ENCODE data around the gene RPL18.

RPL18 gene

DNA sequence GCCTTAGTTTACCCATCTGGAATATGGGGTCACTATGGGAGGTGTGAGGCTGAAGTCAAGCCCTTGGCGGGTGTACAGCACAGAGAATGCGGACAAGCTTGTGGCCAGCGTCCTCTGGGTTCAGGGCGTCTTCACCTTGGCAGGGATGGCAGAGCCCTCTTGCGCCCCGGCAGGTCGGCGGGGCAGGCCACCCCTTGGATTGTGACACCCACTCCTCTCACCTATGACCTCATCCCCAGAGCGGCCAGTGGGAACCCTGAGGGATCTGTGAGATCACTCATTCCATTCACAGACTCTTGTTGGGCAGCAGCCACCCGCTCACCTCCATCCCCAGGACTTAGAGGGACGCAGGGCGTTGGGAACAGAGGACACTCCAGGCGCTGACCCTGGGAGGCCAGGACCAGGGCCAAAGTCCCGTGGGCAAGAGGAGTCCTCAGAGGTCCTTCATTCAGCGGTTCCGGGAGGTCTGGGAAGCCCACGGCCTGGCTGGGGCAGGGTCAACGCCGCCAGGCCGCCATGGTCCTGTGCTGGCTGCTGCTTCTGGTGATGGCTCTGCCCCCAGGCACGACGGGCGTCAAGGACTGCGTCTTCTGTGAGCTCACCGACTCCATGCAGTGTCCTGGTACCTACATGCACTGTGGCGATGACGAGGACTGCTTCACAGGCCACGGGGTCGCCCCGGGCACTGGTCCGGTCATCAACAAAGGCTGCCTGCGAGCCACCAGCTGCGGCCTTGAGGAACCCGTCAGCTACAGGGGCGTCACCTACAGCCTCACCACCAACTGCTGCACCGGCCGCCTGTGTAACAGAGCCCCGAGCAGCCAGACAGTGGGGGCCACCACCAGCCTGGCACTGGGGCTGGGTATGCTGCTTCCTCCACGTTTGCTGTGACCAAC, 12.3 kb downstream of the RPL18 start, which contains the start of gene SPACA4:
SPACA4 (plus strand) TSS at position 280 of the 896 bp plus-strand sequence; CDS start at position 517, 237 bp downstream.
- H3K27ac ChIP-seq (ENCODE audit: extremely low read depth, low read depth, low read length): no peak within 1 kb of the TSS
- ChIA-PET CTCF (interaction anchor here (0.6 to 5.3 kb wide), 5 partner anchors 17 to 340 kb away, joined by 3 to 51 read pairs (median 5); no protein-coding TSS in a partner anchor), POLR2A (interaction anchor here (0.7 to 5.2 kb wide), 2 partner anchors 12 to 345 kb away, joined by 3 to 60 read pairs; partner anchors contain the start of genes RPL18 and SPHK2)

DNA sequence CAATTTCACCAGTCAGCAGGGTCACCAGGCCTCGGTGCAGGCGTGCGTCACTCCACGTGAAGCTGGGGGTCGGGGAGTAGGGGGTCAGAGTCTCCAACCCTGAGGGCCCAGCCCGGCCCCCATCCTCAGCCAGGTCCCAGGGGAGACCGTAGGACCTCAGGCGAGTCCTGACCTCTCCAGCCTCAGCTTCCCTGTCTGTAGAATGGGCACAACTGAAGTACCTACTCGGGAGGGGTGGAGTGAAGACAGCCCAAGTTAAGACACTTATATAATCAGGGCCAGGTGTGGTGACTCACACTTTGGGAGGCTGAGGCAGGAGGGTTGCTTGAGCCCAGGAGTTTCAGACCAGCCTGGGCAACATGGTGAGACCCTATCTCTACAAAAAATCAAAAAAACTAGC, 15.1 kb downstream of the RPL18 start:
- ChIA-PET POLR2A (no interaction called here), CTCF (no interaction called here)
- H3K4me3 ChIP-seq (ENCODE audit: low read depth, low read length): no peak overlapping the region
- no peaks in the 10 kb centered on the region; the same call in 1 of the 2 replicates for H3K4me1 ChIP-seq (ENCODE audit: control insufficient read depth, insufficient read depth, low read length)
- TF ChIP-seq ZNF521 (tag by site-specific recombination; IDR thresholded peaks at IDR 0.05) (no peak), ZNF274 (IDR thresholded peaks at IDR 0.05; ENCODE audit: low read length) (no peak), ZNF274 (tag by site-specific recombination; IDR thresholded peaks at IDR 0.05; ENCODE audit: borderline replicate concordance) (no peak), KLF8 (tag by site-specific recombination; IDR thresholded peaks at IDR 0.05) (peak; percentile 26; the same call in 1 of the 2 replicates), ZNF664 (tag by site-specific recombination; IDR thresholded peaks at IDR 0.05) (no peak), ZNF121 (tag by site-specific recombination; IDR thresholded peaks at IDR 0.05) (peak; percentile 23; the same call in 1 of the 2 replicates)
- TF ChIP-seq, protein P1, sequence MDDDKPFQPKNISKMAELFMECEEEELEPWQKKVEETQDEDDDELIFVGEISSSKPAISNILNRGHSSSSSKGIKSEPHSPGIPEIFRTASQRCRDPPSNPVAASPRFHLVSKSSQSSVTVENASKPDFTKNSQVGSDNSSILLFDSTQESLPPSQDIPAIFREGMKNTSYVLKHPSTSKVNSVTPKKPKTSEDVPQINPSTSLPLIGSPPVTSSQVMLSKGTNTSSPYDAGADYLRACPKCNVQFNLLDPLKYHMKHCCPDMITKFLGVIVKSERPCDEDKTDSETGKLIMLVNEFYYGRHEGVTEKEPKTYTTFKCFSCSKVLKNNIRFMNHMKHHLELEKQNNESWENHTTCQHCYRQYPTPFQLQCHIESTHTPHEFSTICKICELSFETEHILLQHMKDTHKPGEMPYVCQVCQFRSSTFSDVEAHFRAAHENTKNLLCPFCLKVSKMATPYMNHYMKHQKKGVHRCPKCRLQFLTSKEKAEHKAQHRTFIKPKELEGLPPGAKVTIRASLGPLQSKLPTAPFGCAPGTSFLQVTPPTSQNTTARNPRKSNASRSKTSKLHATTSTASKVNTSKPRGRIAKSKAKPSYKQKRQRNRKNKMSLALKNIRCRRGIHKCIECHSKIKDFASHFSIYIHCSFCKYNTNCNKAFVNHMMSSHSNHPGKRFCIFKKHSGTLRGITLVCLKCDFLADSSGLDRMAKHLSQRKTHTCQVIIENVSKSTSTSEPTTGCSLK (tag by site-specific recombination; IDR thresholded peaks at IDR 0.05): no peak
- H3K27ac ChIP-seq (ENCODE audit: extremely low read depth, low read depth, low read length): no peak overlapping the region
- H3K9me3 ChIP-seq (ENCODE audit: control insufficient read depth, insufficient read depth, low read depth, low read length): no peaks in the 10 kb centered on the region
- H3K36me3 ChIP-seq (ENCODE audit: control insufficient read depth in 2 of 2, insufficient read depth in 1 of 2, low read length in 2 of 2): no peaks in the 10 kb centered on the region

More for the DNA sequence above, 12.3 kb downstream of the RPL18 start, which contains the start of gene SPACA4:
- H3K4me1 ChIP-seq (ENCODE audit: control insufficient read depth, insufficient read depth, low read length): no peaks in the 10 kb centered on the region; the same call in 1 of the 2 replicates
- H3K9me3 ChIP-seq (ENCODE audit: control insufficient read depth, insufficient read depth, low read depth, low read length): no peaks in the 10 kb centered on the region
- H3K36me3 ChIP-seq (ENCODE audit: control insufficient read depth in 2 of 2, insufficient read depth in 1 of 2, low read length in 2 of 2): no peaks in the 10 kb centered on the region
- no peak for TF ChIP-seq SCRT2 (tag by site-specific recombination; IDR thresholded peaks at IDR 0.05)
- TF ChIP-seq YY2 (tag by site-specific recombination; IDR thresholded peaks at IDR 0.05): no peak
- no peak within 1 kb of the TSS for H3K4me3 ChIP-seq (ENCODE audit: low read depth, low read length)

DNA sequence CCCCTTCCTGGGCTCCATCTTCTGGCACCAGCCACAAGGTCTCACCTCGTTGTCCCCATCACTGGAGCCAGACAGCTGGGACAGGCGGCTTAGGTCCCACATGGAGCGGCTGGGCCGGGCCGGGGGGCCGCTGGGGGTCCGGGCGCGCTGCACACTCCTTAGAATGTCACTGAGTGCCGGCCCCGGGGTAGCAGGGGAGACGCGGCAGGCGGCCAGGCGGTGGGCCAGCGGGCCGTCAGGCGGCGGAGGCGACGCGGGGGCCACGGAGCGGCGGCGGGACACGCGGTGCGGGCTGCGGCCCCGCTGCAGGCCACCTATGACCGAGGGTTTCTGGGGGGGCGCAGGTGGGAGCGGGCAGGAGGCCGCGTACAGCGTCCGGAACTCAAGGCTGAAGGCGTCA, 15.5 kb downstream of the RPL18 start:
- no peaks in the 10 kb centered on the region for H3K9me3 ChIP-seq (ENCODE audit: control insufficient read depth, insufficient read depth, low read depth, low read length)
- ChIA-PET CTCF (no interaction called here), POLR2A (no interaction called here)
- H3K4me3 ChIP-seq (ENCODE audit: low read depth, low read length): no peak overlapping the region
- H3K36me3 ChIP-seq (ENCODE audit: control insufficient read depth in 2 of 2, insufficient read depth in 1 of 2, low read length in 2 of 2): no peaks in the 10 kb centered on the region
- H3K27ac ChIP-seq (ENCODE audit: extremely low read depth, low read depth, low read length): no peak overlapping the region
- H3K4me1 ChIP-seq (ENCODE audit: control insufficient read depth, insufficient read depth, low read length): no peaks in the 10 kb centered on the region
- no peak for TF ChIP-seq ZBTB20 (tag by site-specific recombination; IDR thresholded peaks at IDR 0.05)
- TF ChIP-seq ZNF324 (tag by site-specific recombination; IDR thresholded peaks at IDR 0.05): no peak
- no peak for TF ChIP-seq ZNF501 (tag by site-specific recombination; IDR thresholded peaks at IDR 0.05)
- no peak for TF ChIP-seq ZNF133 (tag by site-specific recombination; IDR thresholded peaks at IDR 0.05)
- no peak for TF ChIP-seq ZNF585B (tag by site-specific recombination; IDR thresholded peaks at IDR 0.05)
- TF ChIP-seq ZNF626 (tag by site-specific recombination; IDR thresholded peaks at IDR 0.05): no peak
- no peak for TF ChIP-seq ZNF157 (tag by site-specific recombination; IDR thresholded peaks at IDR 0.05)
- TF ChIP-seq, protein P2, sequence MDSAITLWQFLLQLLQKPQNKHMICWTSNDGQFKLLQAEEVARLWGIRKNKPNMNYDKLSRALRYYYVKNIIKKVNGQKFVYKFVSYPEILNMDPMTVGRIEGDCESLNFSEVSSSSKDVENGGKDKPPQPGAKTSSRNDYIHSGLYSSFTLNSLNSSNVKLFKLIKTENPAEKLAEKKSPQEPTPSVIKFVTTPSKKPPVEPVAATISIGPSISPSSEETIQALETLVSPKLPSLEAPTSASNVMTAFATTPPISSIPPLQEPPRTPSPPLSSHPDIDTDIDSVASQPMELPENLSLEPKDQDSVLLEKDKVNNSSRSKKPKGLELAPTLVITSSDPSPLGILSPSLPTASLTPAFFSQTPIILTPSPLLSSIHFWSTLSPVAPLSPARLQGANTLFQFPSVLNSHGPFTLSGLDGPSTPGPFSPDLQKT (IDR thresholded peaks at IDR 0.05; ENCODE audit: borderline replicate concordance, low read depth, low read length): no peak
- TF ChIP-seq, protein P3, sequence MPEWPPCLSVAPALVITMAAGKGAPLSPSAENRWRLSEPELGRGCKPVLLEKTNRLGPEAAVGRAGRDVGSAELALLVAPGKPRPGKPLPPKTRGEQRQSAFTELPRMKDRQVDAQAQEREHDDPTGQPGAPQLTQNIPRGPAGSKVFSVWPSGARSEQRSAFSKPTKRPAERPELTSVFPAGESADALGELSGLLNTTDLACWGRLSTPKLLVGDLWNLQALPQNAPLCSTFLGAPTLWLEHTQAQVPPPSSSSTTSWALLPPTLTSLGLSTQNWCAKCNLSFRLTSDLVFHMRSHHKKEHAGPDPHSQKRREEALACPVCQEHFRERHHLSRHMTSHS (tag by site-specific recombination; IDR thresholded peaks at IDR 0.05): no peak
- TF ChIP-seq, protein P4, sequence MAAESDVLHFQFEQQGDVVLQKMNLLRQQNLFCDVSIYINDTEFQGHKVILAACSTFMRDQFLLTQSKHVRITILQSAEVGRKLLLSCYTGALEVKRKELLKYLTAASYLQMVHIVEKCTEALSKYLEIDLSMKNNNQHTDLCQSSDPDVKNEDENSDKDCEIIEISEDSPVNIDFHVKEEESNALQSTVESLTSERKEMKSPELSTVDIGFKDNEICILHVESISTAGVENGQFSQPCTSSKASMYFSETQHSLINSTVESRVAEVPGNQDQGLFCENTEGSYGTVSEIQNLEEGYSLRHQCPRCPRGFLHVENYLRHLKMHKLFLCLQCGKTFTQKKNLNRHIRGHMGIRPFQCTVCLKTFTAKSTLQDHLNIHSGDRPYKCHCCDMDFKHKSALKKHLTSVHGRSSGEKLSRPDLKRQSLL (tag by site-specific recombination; IDR thresholded peaks at IDR 0.05): no peak
- TF ChIP-seq FEZF1 (tag by site-specific recombination; IDR thresholded peaks at IDR 0.05): no peak
- no peak for TF ChIP-seq ZNF175 (tag by site-specific recombination; IDR thresholded peaks at IDR 0.05)
- TF ChIP-seq, protein P5, sequence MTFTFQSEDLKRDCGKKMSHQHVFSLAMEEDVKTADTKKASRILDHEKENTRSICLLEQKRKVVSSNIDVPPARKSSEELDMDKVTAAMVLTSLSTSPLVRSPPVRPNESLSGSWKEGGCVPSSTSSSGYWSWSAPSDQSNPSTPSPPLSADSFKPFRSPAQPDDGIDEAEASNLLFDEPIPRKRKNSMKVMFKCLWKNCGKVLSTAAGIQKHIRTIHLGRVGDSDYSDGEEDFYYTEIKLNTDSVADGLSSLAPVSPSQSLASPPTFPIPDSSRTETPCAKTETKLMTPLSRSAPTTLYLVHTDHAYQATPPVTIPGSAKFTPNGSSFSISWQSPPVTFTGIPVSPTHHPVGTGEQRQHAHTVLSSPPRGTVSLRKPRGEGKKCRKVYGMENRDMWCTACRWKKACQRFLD (tag by site-specific recombination; IDR thresholded peaks at IDR 0.05): no peak
- TF ChIP-seq, protein P6, sequence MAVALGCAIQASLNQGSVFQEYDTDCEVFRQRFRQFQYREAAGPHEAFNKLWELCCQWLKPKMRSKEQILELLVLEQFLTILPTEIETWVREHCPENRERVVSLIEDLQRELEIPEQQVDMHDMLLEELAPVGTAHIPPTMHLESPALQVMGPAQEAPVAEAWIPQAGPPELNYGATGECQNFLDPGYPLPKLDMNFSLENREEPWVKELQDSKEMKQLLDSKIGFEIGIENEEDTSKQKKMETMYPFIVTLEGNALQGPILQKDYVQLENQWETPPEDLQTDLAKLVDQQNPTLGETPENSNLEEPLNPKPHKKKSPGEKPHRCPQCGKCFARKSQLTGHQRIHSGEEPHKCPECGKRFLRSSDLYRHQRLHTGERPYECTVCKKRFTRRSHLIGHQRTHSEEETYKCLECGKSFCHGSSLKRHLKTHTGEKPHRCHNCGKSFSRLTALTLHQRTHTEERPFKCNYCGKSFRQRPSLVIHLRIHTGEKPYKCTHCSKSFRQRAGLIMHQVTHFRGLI (tag by site-specific recombination; IDR thresholded peaks at IDR 0.05): no peak

Data from HEK293 (cell line).